Measurements from ENCODE around the gene OR9I1.

The OR9I1 gene, protein sequence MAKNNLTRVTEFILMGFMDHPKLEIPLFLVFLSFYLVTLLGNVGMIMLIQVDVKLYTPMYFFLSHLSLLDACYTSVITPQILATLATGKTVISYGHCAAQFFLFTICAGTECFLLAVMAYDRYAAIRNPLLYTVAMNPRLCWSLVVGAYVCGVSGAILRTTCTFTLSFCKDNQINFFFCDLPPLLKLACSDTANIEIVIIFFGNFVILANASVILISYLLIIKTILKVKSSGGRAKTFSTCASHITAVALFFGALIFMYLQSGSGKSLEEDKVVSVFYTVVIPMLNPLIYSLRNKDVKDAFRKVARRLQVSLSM

DNA sequence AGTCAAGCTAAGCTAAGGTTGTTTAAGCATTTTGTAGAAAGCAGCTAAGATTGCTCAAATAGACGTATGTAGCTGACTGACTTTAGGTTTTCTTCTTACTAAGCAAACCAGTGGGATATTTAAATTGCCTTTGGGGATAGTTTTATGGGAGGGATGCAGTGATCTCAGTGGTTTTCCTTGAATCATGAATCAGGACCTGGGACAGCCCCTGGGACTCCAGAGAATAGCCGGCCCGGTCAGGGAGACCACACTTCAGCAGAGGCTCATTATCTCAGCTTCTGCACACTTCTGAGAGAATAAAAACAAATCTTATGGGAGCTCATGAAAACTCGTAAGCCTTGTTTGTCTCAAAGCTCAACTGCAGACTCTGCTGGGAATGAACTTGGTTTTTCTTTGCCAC is at the start of gene OR9I1:
TSS of gene OR9I1 (minus strand) at position 62 of the 400 bp plus-strand sequence. CDS start 6,086 bp downstream, outside the sequence.
- DNase-seq (ENCODE audit: low read depth in 2 of 2), result no peak
- TF ChIP-seq, protein P1, sequence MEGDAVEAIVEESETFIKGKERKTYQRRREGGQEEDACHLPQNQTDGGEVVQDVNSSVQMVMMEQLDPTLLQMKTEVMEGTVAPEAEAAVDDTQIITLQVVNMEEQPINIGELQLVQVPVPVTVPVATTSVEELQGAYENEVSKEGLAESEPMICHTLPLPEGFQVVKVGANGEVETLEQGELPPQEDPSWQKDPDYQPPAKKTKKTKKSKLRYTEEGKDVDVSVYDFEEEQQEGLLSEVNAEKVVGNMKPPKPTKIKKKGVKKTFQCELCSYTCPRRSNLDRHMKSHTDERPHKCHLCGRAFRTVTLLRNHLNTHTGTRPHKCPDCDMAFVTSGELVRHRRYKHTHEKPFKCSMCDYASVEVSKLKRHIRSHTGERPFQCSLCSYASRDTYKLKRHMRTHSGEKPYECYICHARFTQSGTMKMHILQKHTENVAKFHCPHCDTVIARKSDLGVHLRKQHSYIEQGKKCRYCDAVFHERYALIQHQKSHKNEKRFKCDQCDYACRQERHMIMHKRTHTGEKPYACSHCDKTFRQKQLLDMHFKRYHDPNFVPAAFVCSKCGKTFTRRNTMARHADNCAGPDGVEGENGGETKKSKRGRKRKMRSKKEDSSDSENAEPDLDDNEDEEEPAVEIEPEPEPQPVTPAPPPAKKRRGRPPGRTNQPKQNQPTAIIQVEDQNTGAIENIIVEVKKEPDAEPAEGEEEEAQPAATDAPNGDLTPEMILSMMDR (IDR thresholded peaks at IDR 0.05; ENCODE audit: low read depth, low read length), result no peak
- no peak within 1 kb of the TSS for H3K4me3 ChIP-seq (replicated peaks in 1 of 2; ENCODE audit: low read depth in 2 of 2, low read length in 2 of 2)

DNA sequence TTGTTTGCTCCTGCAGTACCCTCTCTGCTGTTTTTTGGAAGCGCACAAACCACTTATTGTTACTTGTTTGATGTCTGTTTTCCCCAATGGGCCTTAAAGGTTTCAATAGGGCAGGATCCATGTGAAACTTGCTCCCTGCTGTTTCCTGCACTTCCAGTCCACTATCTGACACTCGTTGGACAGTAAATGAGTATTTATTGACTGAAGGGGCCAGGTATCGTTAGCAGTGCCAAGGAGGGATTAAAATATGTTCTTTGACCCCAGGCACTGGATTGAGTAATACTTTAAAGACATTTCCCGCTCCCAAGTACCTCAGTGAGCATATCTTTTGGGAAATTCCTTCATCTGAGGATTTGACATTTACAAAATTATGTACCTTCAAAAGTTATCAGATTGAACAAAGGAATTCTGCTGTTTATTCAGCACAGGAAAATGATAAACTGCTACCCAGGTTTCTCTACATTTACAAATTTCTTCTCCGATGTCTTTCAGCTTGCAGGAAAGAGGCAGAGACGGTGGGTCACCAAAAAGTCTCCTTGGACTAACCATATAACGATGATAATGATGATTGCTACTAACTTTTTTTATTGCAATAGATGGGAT is 40.3 kb upstream of the OR9I1 start:
- H3K4me3 ChIP-seq (replicated peaks in 1 of 2; ENCODE audit: low read depth in 2 of 2, low read length in 2 of 2), result no peak overlapping the region
- TF ChIP-seq, protein P1 (IDR thresholded peaks at IDR 0.05; ENCODE audit: low read depth, low read length), result no peak
- DNase-seq (ENCODE audit: low read depth in 2 of 2), result no peak

DNA sequence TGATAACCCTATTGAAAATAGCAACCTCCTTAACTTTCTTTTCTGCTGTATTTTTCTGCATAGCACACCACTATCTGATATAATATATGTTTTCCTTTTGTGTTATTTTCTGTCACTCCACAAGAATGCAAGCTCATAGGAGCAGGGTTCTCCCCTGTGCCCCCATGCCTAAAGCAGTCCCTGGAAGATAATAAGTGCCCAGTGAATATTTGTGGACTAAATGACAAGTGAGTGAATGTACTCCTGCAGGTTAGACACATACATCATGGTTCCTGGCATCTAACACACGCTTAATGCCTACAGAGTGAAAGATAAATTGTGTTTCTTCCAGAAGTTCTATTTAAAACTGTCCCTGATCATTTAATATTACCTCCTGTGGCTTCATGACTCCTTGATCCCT is 39.7 kb upstream of the OR9I1 start:
- no peak for DNase-seq (ENCODE audit: low read depth in 2 of 2)
- TF ChIP-seq, protein P1 (IDR thresholded peaks at IDR 0.05; ENCODE audit: low read depth, low read length), result no peak
- H3K4me3 ChIP-seq (replicated peaks in 1 of 2; ENCODE audit: low read depth in 2 of 2, low read length in 2 of 2), result no peak overlapping the region

DNA sequence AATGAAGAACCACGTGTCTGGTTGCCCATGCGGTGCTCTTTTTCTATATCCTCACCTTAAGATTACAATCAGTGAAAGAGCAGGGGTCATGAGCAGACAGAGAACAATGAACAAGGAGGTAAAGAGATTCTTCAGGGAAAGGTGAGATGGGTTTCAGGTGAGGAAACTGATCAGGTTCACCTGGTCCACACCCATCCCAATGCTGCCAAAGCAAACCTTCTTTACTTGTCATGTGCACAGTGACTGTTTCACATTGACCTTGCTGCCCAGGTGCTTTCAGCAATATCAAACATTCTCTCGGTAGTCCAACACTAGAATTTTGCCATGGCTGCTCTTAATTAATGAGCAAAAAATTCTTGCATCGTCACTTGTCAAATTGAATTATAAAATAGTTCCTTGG is 39.1 kb upstream of the OR9I1 start:
- DNase-seq (ENCODE audit: low read depth in 2 of 2), result no peak
- no peak overlapping the region for H3K4me3 ChIP-seq (replicated peaks in 1 of 2; ENCODE audit: low read depth in 2 of 2, low read length in 2 of 2)
- TF ChIP-seq, protein P1 (IDR thresholded peaks at IDR 0.05; ENCODE audit: low read depth, low read length), result no peak

DNA sequence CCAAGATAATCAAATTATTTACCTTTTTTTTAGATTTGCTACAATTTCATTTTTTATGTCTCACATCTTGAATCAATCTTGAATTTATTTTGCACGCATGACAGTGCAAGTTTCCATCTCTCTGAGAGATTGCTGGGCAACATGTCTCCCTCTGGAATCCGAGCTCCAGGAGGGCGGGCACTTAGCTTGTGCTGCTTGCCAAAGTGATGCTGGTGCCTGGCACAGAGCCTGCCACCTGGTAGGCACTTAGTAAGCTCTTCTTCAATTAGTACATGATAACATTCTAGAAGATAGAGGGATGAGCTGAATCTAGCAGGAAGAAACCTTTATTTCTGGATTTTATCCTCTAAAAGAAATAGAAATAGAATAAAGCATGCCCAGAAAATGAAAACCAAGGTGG is 27.5 kb upstream of the OR9I1 start:
- TF ChIP-seq, protein P1 (IDR thresholded peaks at IDR 0.05; ENCODE audit: low read depth, low read length), result no peak
- DNase-seq (ENCODE audit: low read depth in 2 of 2), result no peak
- H3K4me3 ChIP-seq (replicated peaks in 1 of 2; ENCODE audit: low read depth in 2 of 2, low read length in 2 of 2), result no peak overlapping the region

DNA sequence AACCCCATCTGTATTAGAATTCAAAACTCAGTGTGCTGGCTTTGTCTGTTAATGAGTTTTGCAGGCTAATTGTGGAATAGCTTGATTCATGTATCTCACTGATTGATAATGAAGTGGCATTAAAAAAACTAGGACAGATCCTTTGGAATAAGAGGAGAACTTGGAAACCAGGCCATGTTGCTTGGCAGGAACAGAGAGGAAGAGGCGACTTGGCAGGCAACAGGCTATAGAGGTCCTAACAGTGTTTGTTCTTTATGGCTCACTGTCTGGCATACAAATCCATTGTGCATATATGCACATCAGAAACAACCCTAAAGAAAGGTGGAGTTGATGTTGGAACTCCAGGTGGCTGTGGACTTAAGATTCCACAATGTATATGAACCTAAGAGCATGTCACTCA is 17.4 kb upstream of the OR9I1 start:
- H3K4me3 ChIP-seq (replicated peaks in 1 of 2; ENCODE audit: low read depth in 2 of 2, low read length in 2 of 2), result no peak overlapping the region

More for the DNA sequence above, 17.4 kb upstream of the OR9I1 start:
- TF ChIP-seq, protein P1 (IDR thresholded peaks at IDR 0.05; ENCODE audit: low read depth, low read length), result no peak
- DNase-seq (ENCODE audit: low read depth in 2 of 2), result no peak

Measured in cardiac fibroblast (primary cell).